Skeletal muscle satellite cell (primary cell): ENCODE measurements around the gene SLC18B1.

Experiments used
- H3K27me3 ChIP-seq: 2 replicates; pipeline ENCODE4 v1.7.0; 2013; ENCODE audit warnings: low read length; ENCODE audit not compliant: control insufficient read depth, insufficient read depth
- H3K36me3 ChIP-seq: 2 replicates; pipeline ENCODE4 v1.7.0; 2013; ENCODE audit warnings: mild to moderate bottlenecking, control low read depth, low read length; ENCODE audit not compliant: insufficient read depth
- H3K4me1 ChIP-seq: 2 replicates; pipeline ENCODE4 v1.7.0; 2013; ENCODE audit warnings: low read length; ENCODE audit not compliant: control insufficient read depth, insufficient read depth
- H3K4me2 ChIP-seq: 2 replicates; pipeline ENCODE4 v1.7.0; 2013; ENCODE audit warnings: mild to moderate bottlenecking, low read length
- H3K4me3 ChIP-seq: 2 replicates; pipeline ENCODE4 v1.7.0; 2013; ENCODE audit warnings: low read length
- H3K9ac ChIP-seq: 2 replicates; pipeline ENCODE4 v1.7.0; 2013; ENCODE audit warnings: mild to moderate bottlenecking, low read depth, low read length, moderate library complexity
- H3K9me3 ChIP-seq: replicated peaks from 2 replicates; pipeline ENCODE4 v1.7.0; 2013; ENCODE audit warnings: mild to moderate bottlenecking, control low read depth, low read length

SLC18B1 gene

GRCh38 chr6:132816660-132817059 lies 18.2 kb upstream of the SLC18B1 start:
- no peaks in the 10 kb centered on the region for H3K9me3 ChIP-seq
- H3K4me2 ChIP-seq = peak overlapping the region; percentile 92
- H3K27me3 ChIP-seq = no peaks in the 10 kb centered on the region
- peaks cover 55% of the 10 kb centered on the region for H3K36me3 ChIP-seq
- H3K4me3 ChIP-seq = peak overlapping the region; percentile 87
- peaks cover 36% of the 10 kb centered on the region for H3K4me1 ChIP-seq
- H3K9ac ChIP-seq = peak overlapping the region; percentile 93

GRCh38 chr6:132814716-132815570 lies 16.5 kb upstream of the SLC18B1 start:
- Histone ChIP-seq H3K4me1 (peaks cover 36% of the 10 kb centered on the region), H3K4me2 (peak overlapping the region; percentile 92), H3K27me3 (no peaks in the 10 kb centered on the region), H3K4me3 (peak overlapping the region; percentile 87), H3K9ac (peak overlapping the region; percentile 93), H3K9me3 (no peaks in the 10 kb centered on the region), H3K36me3 (peaks cover 54% of the 10 kb centered on the region)

GRCh38 chr6:132813173-132813856 lies 14.9 kb upstream of the SLC18B1 start:
- Histone ChIP-seq H3K27me3 (no peaks in the 10 kb centered on the region), H3K4me2 (peak overlapping the region; percentile 94), H3K9ac (peak overlapping the region; percentile 93), H3K36me3 (peaks cover 38% of the 10 kb centered on the region), H3K4me1 (peaks cover 32% of the 10 kb centered on the region), H3K9me3 (no peaks in the 10 kb centered on the region), H3K4me3 (peak overlapping the region; percentile 95)

GRCh38 chr6:132812756-132813172 lies 14.3 kb upstream of the SLC18B1 start:
- Histone ChIP-seq H3K36me3 (peaks cover 33% of the 10 kb centered on the region), H3K9ac (peak overlapping the region; percentile 93), H3K27me3 (no peaks in the 10 kb centered on the region), H3K4me3 (peak overlapping the region; percentile 95), H3K4me2 (peak overlapping the region; percentile 94), H3K9me3 (no peaks in the 10 kb centered on the region), H3K4me1 (peaks cover 28% of the 10 kb centered on the region)

- H3K9ac ChIP-seq = peak overlapping the region; percentile 93
- H3K4me1 ChIP-seq = peaks cover 24% of the 10 kb centered on the region
- no peaks in the 10 kb centered on the region for H3K9me3 ChIP-seq
- peak overlapping the region; percentile 94 for H3K4me2 ChIP-seq
- no peaks in the 10 kb centered on the region for H3K27me3 ChIP-seq
- H3K4me3 ChIP-seq = peak overlapping the region; percentile 95
- H3K36me3 ChIP-seq = peaks cover 28% of the 10 kb centered on the region
Observed at GRCh38 chr6:132812255-132812732, 13.9 kb upstream of the SLC18B1 start.

- no peaks in the 10 kb centered on the region for H3K9me3 ChIP-seq
- no peak overlapping the region for H3K4me2 ChIP-seq
- H3K36me3 ChIP-seq = peaks cover 18% of the 10 kb centered on the region
- no peak overlapping the region for H3K4me3 ChIP-seq
- H3K4me1 ChIP-seq = peaks cover 15% of the 10 kb centered on the region
- no peaks in the 10 kb centered on the region for H3K27me3 ChIP-seq
- H3K9ac ChIP-seq = no peak overlapping the region
Observed at GRCh38 chr6:132811276-132811675, 12.8 kb upstream of the SLC18B1 start.

GRCh38 chr6:132805548-132805947 lies 7.1 kb upstream of the SLC18B1 start:
- H3K4me1 ChIP-seq = no peaks in the 10 kb centered on the region
- no peak overlapping the region for H3K4me3 ChIP-seq

GRCh38 chr6:132804251-132804650 lies 5.8 kb upstream of the SLC18B1 start:
- Histone ChIP-seq H3K27me3 (no peaks in the 10 kb centered on the region), H3K9ac (no peak overlapping the region), H3K4me2 (no peak overlapping the region), H3K4me1 (no peaks in the 10 kb centered on the region), H3K9me3 (no peaks in the 10 kb centered on the region), H3K36me3 (no peaks in the 10 kb centered on the region), H3K4me3 (no peak overlapping the region)

More at GRCh38 chr6:132805548-132805947, 7.1 kb upstream of the SLC18B1 start:
- Histone ChIP-seq H3K9ac (no peak overlapping the region), H3K4me2 (no peak overlapping the region), H3K36me3 (no peaks in the 10 kb centered on the region), H3K9me3 (no peaks in the 10 kb centered on the region), H3K27me3 (no peaks in the 10 kb centered on the region)

GRCh38 chr6:132800656-132801055 lies 2.2 kb upstream of the SLC18B1 start:
- Histone ChIP-seq H3K9me3 (no peaks in the 10 kb centered on the region), H3K4me2 (no peak overlapping the region), H3K4me3 (no peak overlapping the region), H3K27me3 (no peaks in the 10 kb centered on the region), H3K9ac (no peak overlapping the region), H3K4me1 (peaks cover 3% of the 10 kb centered on the region), H3K36me3 (no peaks in the 10 kb centered on the region)

- Histone ChIP-seq H3K36me3 (no peaks in the 10 kb centered on the region), H3K9ac (peak overlapping the region; percentile 79), H3K9me3 (no peaks in the 10 kb centered on the region), H3K4me3 (peak overlapping the region; percentile 80), H3K4me2 (peak overlapping the region; percentile 87), H3K27me3 (no peaks in the 10 kb centered on the region), H3K4me1 (peaks cover 3% of the 10 kb centered on the region)
Observed at GRCh38 chr6:132798869-132799538, 567 bp upstream of the SLC18B1 start.

- Histone ChIP-seq H3K4me3 (no peak overlapping the region), H3K9ac (no peak overlapping the region), H3K4me1 (peaks cover 3% of the 10 kb centered on the region), H3K27me3 (no peaks in the 10 kb centered on the region), H3K36me3 (no peaks in the 10 kb centered on the region), H3K4me2 (no peak overlapping the region), H3K9me3 (no peaks in the 10 kb centered on the region)
Observed at GRCh38 chr6:132795461-132795860, 3.0 kb downstream of the SLC18B1 start.
